HG02642 (cell line): ENCODE measurements around the gene ZP3.
A peak's percentile ranks its signal among the peaks of the same experiment; 100 is the strongest.
"Not testable (repeated sequence)": the region's sequence is repeated elsewhere in the genome, so short reads cannot be mapped to it uniquely, and the experiment has no call there.

Experiments
- ATAC-seq: cut with Tn5 transposase; IDR thresholded peaks from one replicate; pipeline ENCODE4 v1.9.1; 2021; ENCODE audit warnings: mild to moderate bottlenecking; ENCODE audit not compliant: unreplicated experiment, poor library complexity

The ZP3 gene

GRCh38 chr7:76403780-76404494 is 20.8 kb upstream of the ZP3 start:
- ATAC-seq = no peak

- no peak for ATAC-seq
These were observed 19.0 kb upstream of the ZP3 start for GRCh38 chr7:76405738-76406137.

DNA sequence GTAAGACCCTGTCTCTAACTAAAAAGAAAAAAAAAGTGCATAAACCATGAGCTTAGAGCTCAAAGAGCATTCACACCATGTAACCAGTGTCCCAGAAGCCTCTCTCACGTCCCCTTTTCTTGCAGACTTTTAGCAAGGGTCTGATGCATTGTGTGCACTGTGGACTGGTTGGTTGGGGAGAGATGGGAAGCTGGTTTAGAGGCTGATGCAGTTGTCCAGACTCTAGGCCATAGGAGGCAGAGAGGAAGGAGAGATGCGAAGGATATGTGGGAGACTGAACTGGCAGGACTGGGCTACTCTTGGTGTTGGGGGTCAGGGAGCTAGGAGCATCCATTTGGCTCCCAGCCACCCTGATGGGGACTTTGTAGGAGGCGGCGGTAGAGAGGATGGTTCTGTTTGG is 17.0 kb upstream of the ZP3 start:
- no peak for ATAC-seq

GRCh38 chr7:76408121-76408560 is 16.6 kb upstream of the ZP3 start:
- ATAC-seq = no peak

DNA sequence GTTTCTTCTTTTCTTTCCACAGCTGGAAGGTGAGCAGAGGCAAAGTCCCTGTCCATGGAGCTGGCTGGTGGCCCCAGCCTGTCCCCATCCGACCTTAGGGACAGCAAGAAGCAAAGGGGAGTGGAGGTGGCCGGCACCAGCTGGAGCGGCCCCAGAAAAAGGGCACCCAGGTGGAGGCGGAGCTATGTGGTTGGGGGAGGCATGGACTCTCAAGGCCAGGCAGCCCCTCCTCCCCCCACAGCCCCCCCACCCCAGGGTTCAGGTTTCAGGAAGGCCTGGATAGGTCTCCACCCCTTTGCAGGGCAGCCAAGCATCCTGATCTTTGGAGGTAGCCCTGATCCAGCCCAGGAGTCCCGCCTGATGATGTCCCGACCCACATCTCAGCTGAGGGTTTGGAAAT is 15.2 kb upstream of the ZP3 start, which contains the start of gene SSC4D:
SSC4D (minus strand) TSS at position 161 of the 400 bp plus-strand sequence. CDS start 5,258 bp downstream, outside the sequence.
- ATAC-seq = no peak

DNA sequence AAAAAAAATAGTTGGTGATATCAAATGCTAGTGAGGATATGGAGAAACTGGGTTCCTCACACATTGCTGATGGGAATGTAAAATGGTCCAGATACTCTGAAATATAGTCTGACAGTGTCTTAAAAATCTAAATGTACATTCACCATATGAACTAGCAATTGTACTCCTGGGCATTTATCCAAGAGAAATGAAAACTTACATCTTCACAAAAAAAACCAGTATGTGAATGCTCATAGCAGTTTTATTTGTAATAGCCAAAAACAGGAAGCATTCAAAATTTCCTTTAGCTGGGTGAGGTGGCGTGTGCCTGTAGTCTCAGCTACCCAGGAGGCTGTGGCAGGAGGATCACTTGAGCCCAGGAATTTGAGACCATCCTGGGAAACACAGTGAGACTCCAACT is 13.1 kb upstream of the ZP3 start:
- no peak for ATAC-seq

DNA sequence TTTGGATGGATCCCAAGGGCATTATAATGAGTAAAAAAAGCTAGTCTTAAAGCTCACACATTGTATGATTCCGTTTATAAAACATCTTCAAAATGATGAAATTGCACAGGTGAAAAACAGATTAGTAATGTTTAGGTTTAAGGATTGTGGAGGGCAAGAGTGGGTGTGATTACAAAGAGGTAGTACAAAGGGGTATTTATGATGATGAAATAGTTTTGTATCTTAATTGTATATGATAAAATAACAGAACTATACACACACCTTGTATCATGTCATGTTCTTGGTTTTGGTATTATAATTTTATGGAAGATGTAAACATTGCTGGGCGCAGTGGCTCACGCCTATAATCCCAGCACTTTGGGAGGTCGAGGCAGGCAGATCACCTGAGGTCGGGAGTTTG is 12.5 kb upstream of the ZP3 start:
- no peak for ATAC-seq

DNA sequence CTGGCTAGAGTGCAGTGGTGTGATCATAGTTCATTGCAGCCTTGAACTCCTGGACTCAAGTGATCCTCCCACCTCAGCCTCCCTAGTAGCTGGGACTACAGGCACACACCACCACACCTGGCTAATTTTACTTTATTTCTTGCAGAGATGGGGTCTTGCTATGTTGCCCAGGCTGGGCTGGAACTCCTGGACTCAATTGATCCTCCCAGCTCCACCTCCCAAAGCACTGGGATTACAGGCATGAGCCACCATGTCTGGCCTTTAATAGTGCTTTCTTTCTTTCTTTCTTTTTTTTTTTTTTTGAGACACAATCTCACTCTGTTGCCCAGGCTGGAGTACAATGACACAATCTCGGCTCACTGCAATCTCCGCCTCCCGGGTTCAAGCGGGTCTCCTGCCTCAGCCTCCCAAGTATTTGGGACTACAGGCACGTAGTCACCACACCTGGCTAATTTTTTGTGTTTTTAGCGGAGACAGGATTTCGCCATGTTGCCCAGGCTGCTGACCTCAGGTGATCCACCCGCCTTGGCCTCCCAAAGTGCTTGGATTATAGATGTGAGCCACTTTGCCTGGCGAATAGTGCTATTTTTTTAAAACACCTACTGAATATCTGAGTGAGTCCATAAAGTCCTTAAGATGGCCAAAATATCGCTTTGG is 7.0 kb upstream of the ZP3 start:
- ATAC-seq = not testable (repeated sequence)

GRCh38 chr7:76421097-76421496 is 3.7 kb upstream of the ZP3 start:
- ATAC-seq = not testable (repeated sequence)

DNA sequence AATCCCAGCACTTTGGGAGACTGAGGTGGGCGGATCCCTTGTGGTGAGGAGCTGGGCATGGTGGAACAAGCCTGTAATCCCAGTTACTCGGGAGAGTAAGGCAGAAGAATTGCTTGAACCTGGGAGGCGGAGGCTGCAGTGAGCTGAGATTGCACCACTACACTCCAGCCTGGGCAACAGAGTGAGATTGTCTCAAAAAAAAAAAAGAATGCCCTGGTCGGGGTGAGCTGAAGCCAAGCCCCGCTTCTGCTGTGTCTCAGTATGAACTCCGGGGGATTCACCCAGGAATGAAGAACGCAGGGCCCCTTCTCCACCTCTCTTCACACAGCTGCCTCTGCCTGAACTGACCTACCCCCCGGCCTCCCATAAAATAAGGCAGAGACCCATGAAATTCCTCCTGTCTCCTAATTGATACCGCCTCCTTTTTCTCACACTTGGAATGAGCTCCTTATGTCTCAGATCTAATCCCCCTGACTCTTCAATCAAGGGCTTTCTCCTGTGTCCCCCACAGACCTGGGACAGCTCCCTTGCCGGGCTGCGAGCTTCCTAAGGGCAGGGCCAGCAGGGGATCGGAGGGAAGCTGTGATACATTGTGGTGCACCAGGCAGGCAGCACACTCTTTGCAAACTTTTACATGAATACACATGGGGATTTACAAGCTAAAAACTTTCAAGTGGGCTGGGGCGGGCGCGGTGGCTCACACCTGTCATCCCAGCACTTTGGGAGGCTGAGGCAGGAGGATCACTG is 911 bp upstream of the ZP3 start:
- ATAC-seq = no peak

DNA sequence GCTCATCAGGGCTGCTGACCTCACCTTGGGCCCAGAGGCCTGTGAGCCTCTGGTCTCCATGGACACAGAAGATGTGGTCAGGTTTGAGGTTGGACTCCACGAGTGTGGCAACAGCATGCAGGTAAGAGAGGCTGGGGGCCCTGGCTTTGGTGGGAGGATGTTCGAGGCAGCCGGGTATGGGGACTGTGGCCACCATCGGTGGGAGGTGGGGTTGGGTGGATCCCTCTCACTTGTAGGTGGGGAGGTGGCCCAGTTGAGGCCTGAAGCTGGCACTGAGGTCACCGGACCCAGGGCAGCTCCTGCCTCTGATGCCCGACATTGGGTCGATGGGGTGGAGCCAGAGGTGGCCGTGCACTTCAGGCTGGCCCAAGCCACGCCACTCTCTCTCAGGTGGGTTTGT is 406 bp downstream of the ZP3 start:
- no peak for ATAC-seq

DNA sequence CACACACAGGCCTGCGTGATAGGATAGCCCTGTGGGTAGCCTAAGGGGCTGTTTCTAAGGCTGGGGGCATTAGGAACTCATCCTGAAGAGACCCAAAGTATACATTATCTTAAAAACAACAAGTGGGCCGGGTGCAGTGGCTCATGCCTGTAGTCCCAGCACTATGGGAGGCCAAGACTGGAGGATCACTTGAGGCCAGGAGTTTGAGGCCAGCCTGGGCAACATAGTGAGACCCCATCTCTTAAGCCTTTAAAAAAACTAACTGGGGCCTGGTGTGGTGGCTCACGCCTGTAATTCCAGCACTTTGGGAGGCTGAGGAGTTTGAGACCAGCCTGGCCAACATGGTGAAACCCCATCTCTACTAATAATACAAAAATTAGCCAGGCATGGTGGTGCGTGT is 808 bp downstream of the ZP3 start:
- ATAC-seq = not testable (repeated sequence)

- no peak for ATAC-seq
These were observed 1.5 kb downstream of the ZP3 start for GRCh38 chr7:76426246-76426645.

DNA sequence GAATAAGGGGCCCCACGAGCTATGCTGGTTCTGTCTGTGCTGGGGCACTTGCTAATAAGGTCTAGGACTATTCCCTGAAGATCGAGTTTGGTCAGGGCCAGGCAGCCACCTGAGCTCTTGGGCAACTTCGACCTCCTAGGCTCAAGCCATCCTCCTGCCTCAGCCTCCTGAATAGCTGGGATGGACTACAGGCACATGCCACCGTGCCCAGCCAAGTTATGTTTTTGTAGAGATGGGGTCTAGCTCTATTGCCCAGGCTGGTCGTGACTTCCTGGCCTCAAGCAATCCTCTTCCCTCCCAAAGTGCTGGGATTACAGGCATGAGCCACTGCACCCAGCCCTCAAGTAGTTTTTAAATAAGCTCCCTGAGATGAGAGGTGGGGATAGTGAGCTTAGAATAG is 2.9 kb downstream of the ZP3 start:
- ATAC-seq = no peak

DNA sequence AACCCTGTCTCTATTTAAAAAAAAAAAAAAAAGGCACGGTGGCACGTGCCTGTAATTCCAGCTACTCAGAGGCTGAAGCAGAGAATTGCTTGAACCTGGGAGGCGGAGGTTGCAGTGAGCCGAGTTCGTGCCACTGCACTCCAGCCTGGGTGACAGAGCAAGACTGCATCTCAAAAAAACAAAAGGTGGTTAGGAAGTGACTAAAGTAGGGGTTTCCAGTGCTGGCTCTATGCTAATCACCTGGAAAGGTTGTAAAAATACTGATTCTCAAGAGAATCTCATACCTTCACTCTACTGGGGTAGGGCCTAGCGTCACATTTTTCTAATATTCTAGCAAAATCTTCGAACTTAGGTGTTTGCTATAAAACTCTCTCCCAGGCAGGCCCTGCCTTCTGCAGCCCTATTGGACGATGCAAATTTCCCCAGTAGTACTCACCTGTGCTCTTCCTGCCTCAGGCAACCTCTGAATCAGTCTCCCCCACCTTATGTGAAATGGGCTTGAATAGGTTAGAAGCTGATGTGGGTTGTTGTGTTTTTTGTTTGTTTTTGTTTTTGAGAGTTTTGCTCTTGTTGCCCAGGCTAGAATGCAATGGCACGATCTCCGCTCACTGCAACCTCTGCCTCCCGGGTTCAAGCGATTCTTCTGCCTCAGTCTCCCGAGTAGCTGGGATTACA is 3.5 kb downstream of the ZP3 start:
- no peak for ATAC-seq

DNA sequence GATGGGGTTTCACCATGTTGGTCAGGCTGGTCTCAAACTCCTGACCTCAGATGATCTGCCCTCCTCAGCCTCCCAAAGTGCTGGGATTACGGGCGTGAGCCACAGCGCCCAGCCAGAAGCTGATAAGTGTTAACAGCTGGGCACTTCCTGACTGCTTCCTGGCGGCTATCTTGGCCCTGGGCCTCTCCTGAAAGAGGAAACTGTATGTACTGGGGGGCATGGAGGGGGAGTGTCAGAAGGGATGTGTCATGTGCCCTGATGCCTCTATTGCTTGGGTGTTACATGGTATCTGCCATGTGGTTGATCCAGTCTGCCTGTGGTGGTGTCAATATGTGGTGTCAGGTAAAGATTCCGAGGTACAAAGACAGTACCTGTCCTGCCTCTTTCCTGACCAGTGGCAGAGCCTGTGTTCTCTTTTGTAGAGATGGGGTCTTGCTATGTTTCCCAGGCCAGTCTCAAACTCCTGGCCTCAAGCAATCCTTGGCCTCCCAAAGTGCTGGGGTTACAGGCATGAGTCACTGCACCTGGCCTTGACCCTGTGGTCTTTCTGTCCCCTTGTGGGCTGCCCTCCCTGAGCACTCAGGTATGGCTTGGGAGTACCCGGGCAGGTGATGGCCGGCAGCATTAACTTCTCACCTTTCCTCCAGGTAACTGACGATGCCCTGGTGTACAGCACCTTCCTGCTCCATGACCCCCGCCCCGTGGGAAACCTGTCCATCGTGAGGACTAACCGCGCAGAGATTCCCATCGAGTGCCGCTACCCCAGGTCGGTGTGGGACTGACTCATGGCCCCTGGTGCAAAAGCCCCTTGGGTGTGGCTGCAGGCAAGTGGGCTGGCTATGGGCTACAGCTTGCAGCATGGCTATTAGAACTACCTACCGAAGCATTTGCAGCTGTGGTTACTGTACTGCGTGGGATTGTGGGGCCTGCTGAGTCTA is 4.4 kb downstream of the ZP3 start:
- ATAC-seq = no peak

DNA sequence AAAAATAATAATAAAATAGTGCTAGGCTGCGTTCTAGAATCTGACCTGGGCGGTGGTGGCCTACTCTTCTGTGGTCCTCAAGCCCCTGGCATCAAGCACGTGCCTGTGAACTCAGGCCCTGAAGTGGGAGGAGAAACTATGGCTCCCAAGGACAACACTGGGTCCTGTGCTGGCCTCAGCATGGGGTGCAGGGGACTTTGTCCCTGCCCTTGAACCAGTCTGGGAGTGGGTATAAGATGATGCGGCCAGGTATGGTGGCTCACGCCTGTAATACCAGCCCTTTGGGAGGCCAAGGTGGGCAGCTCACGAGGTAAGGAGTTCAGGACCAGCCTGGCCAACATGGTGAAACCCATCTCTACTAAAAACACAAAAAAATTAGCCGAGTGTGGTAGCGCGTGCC is 5.5 kb downstream of the ZP3 start:
- ATAC-seq = no peak

DNA sequence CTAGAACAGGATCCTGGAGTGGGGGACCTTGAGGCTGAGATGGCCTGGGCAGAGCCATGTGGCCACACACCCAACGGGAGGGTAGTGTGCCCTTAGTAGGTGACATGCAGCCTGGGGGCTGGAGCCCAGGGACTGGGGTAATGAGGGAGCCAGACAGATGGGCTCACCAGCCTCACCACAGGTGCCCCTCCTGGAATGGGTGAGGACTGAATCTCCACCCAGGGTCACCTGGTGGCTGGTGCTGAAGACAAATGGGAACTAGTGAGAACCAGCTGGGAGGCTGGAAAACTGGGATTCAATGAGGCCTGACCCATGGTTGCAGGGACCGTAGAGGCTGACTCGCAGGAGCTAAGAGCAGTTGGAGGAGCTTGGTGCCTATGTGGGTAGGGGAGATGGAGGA is 6.1 kb downstream of the ZP3 start:
- no peak for ATAC-seq

GRCh38 chr7:76437873-76438272 is 13.1 kb downstream of the ZP3 start:
- peak; percentile 67 for ATAC-seq
